ENCODE measurements around the gene PRRC2B.
A peak's percentile ranks its signal among the peaks of the same experiment; 100 is the strongest.
"Not testable (repeated sequence)": the region's sequence is repeated elsewhere in the genome, so short reads cannot be mapped to it uniquely, and the experiment has no call there.

The PRRC2B gene

DNA sequence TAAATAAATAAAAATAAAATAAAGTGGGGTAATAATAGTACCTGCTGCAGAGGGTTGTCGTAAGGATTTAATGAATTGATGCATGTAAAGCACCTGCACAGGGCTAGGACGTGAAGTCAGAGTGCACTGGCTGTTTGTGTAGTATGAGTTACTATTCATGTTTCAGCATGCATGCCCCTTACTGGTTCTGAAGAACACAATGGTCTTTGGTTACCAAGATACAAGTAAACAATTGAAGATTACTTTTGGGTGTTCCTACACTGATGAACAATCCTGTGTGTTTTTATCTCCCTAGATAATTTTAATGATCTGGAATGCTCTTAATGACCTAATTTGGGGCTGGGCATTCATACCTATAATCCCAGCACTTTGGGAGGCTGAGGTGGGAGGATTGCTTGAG is 23.2 kb upstream of the PRRC2B start:
- DNase-seq (ENCODE audit: low spot score), result no peak
- in situ Hi-C loops (cut with MboI; ENCODE audit: low pct_unique_long_range_greater_than_20kb, low sequenced_read_pairs, unreplicated experiment), result no loop called here
- TF ChIP-seq, protein P1, sequence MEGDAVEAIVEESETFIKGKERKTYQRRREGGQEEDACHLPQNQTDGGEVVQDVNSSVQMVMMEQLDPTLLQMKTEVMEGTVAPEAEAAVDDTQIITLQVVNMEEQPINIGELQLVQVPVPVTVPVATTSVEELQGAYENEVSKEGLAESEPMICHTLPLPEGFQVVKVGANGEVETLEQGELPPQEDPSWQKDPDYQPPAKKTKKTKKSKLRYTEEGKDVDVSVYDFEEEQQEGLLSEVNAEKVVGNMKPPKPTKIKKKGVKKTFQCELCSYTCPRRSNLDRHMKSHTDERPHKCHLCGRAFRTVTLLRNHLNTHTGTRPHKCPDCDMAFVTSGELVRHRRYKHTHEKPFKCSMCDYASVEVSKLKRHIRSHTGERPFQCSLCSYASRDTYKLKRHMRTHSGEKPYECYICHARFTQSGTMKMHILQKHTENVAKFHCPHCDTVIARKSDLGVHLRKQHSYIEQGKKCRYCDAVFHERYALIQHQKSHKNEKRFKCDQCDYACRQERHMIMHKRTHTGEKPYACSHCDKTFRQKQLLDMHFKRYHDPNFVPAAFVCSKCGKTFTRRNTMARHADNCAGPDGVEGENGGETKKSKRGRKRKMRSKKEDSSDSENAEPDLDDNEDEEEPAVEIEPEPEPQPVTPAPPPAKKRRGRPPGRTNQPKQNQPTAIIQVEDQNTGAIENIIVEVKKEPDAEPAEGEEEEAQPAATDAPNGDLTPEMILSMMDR (IDR thresholded peaks at IDR 0.05; ENCODE audit: extremely low read depth, insufficient read depth, missing control alignments), result no peak

DNA sequence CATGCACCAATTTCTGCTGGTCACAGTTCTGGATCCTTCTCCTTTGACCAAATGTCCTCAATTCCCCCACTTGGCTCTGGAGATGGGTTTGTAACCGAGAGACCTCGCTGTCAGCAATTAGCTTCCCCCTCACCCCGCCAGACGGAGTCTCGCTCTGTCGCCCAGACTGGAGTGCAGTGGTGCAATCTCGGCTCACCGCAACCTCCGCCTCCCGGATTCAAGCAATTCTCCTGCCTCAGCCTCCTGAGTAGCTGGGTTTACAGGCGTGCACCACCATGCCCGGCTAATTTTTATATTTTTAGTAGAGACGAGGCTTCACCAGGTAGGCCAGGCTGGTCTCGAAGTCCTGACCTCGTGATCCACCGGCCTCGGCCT is 21.3 kb upstream of the PRRC2B start:
- in situ Hi-C loops (cut with MboI; ENCODE audit: low pct_unique_long_range_greater_than_20kb, low sequenced_read_pairs, unreplicated experiment); DNase-seq (ENCODE audit: low spot score): not testable (repeated sequence)

DNA sequence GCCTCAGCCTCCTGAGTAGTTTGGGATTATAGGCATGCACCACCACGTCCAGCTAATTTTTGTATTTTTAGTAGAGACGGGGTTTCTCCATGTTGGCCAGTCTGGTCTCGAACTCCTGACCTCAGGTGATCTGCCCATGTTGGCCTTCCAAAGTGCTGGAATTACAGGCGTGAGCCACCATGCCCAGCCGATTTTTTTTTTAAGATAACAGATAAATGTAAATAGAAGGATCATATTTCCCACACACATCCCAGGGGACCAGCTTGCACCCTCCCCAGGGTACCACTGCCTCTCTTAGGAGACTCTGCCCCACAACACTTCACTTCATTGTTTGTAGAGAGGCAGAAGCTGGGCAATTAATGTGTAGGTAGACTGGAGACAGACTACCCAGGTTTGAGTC is 19.2 kb upstream of the PRRC2B start:
- DNase-seq (ENCODE audit: low spot score); in situ Hi-C loops (cut with MboI; ENCODE audit: low pct_unique_long_range_greater_than_20kb, low sequenced_read_pairs, unreplicated experiment): not testable (repeated sequence)

DNA sequence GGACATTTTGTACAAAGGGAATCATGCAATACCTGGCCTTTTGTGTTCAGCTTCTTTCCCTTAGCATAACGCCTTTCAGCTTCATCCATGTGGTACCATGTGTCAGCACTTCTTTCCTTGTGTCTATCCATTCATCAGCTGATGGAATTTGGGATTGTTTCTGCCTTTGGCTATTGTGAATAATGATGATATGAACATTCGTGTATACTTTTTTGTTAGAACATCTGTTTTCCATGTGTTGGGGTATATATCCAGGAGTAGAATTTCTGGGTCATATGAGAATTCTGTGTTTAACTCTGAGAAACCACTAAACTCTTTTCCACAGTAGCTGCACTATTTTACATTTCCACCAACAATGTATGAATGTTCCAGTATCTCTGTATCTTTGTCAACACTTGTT is 14.8 kb upstream of the PRRC2B start:
- DNase-seq (ENCODE audit: low spot score), result no peak
- in situ Hi-C loops (cut with MboI; ENCODE audit: low pct_unique_long_range_greater_than_20kb, low sequenced_read_pairs, unreplicated experiment), result no loop called here
- TF ChIP-seq, protein P1 (IDR thresholded peaks at IDR 0.05; ENCODE audit: extremely low read depth, insufficient read depth, missing control alignments), result no peak

DNA sequence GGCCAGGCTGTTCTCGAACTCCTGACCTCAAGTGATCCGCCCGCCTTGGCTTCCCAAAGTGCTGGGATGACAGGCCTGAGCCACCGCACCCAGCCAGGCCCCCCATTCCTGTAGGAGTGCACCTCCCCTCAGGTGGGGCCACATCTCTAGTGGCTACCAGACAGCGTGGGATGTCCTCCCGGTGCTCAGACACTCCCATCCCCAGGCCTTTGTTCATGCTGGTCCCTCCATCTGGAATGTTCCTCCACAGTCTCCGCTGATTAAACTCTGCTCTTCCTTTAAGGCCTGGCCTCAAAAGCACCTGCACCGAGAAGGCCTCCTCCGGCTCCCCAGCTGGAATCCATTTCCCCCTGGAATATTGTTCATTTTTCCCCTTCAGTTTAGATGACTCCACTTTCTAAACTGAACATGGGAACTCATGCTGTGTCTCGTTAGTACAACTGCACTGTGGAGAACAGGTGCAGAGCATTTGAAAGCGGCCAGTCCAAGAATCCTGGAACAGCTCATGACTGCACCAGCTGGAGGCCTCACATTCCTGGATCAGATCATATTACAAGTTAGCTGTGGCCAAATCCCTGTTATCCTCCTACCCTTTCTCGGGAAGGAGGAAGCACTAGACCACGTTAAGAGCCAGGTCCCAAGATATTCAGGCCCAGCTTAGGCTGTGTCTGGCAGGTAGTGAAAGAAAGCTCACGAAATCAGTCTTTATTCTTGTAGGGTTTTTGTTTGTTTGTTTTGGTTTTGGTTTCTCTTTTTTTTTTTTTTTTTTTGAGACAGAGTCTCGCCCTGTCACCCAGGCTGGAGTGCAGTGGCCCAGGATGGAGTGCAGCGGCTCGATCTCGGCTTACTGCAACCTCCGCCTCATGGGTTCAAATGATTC is 10.8 kb upstream of the PRRC2B start:
- in situ Hi-C loops (cut with MboI; ENCODE audit: low pct_unique_long_range_greater_than_20kb, low sequenced_read_pairs, unreplicated experiment), result no loop called here
- TF ChIP-seq, protein P1 (IDR thresholded peaks at IDR 0.05; ENCODE audit: extremely low read depth, insufficient read depth, missing control alignments), result no peak
- no peak for DNase-seq (ENCODE audit: low spot score)

DNA sequence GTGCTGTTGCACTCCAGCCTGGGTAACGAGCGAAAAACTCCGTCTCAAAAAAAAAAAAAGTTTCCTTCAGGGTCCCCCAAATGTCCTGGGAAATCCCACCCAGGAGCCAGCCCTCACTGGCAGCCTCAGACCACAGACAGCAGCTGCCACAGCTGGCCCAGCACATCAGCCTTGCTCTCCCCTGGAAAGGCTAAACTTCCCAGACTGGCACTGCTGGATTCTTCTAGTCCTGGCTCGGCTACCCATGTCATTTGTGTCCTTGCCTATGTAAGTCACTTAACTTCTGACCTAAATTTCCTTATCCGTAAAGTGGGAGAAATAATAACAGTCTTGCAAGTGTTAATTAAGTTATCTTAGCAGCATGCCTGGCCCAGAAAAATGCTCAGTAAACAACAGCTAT is 8.6 kb upstream of the PRRC2B start:
- DNase-seq (ENCODE audit: low spot score), result no peak
- in situ Hi-C loops (cut with MboI; ENCODE audit: low pct_unique_long_range_greater_than_20kb, low sequenced_read_pairs, unreplicated experiment), result no loop called here
- TF ChIP-seq, protein P1 (IDR thresholded peaks at IDR 0.05; ENCODE audit: extremely low read depth, insufficient read depth, missing control alignments), result no peak

DNA sequence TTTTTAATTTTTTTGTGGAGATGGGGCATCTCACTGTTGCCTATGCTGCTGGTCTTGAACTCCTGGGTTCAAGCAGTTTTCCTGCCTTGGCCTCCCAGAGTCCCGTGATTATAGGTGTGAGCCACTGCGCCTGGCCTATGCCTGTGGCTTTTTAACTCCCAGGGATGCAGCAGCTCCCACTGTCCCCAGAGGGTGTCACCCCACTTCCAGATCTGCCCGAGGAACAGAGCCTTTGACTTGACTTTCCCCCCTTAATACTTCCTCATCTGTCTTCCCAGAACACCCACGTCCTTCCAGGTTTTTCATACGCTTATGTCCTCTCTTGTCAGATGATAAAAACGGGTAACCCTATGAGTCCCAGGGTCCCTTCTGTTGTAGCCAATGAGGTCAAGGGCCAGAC is 7.6 kb upstream of the PRRC2B start:
- in situ Hi-C loops (cut with MboI; ENCODE audit: low pct_unique_long_range_greater_than_20kb, low sequenced_read_pairs, unreplicated experiment), result no loop called here
- TF ChIP-seq, protein P1 (IDR thresholded peaks at IDR 0.05; ENCODE audit: extremely low read depth, insufficient read depth, missing control alignments), result peak; percentile 39
- DNase-seq (ENCODE audit: low spot score), result no peak
